ENCODE measurements around the gene SLN.

- TF ChIP-seq CTCF (IDR thresholded peaks at IDR 0.05) (no peak), EZH2phosphoT487 (IDR thresholded peaks at IDR 0.05) (no peak)
Measured at GRCh38 chr11:107756553-107756952, 44.7 kb upstream of the SLN start.
